DOHH2 (cell line): Measurements from ENCODE around the gene BTBD1.

ENCODE experiments used
- H3F3A ChIP-seq: fragments of 200-600 bp; sonication (generic), shearing (Covaris generic); 2 replicates; pipeline ENCODE4 v1.6.0; 2016; ENCODE audit warnings: antibody characterized with exemption, mild to moderate bottlenecking; ENCODE audit not compliant: control insufficient read depth, insufficient read depth
- H3K27ac ChIP-seq: fragments of 200-600 bp; sonication (generic); 2 replicates; pipeline ENCODE4 v1.5.1; 2014; ENCODE audit warnings: low read depth, mild to moderate bottlenecking, low read length, moderate library complexity
- H3K27me3 ChIP-seq: fragments of 200-600 bp; sonication (generic); 2 replicates; pipeline ENCODE4 v1.6.1; 2014; ENCODE audit warnings: mild to moderate bottlenecking, low read length, mixed read lengths; ENCODE audit not compliant: control insufficient read depth
- H3K36me3 ChIP-seq: fragments of 200-600 bp; sonication (generic); 2 replicates; pipeline ENCODE4 v1.6.1; 2014; ENCODE audit warnings: mild to moderate bottlenecking, low read length, moderate library complexity, mixed read lengths; ENCODE audit not compliant: control insufficient read depth
- H3K4me1 ChIP-seq: fragments of 200-600 bp; sonication (generic); 2 replicates; pipeline ENCODE4 v1.6.1; 2014; ENCODE audit warnings: mild to moderate bottlenecking, low read length, mixed read lengths; ENCODE audit not compliant: control insufficient read depth
- H3K4me2 ChIP-seq: fragments of 200-600 bp; sonication (generic); 2 replicates; pipeline ENCODE4 v1.6.0; 2014; ENCODE audit warnings: mild to moderate bottlenecking, low read length, moderate library complexity
- H3K4me3 ChIP-seq: fragments of 200-600 bp; sonication (generic); 2 replicates; pipeline ENCODE4 v1.5.1; 2014; ENCODE audit warnings: mild to moderate bottlenecking, low read length, mixed read lengths
- H3K79me2 ChIP-seq: fragments of 200-600 bp; sonication (generic); 2 replicates; pipeline ENCODE4 v1.6.1; 2014; ENCODE audit warnings: mild to moderate bottlenecking, low read length, mixed read lengths; ENCODE audit not compliant: control insufficient read depth
- H3K9me2 ChIP-seq: fragments of 200-600 bp; sonication (generic); replicated peaks from 2 replicates; pipeline ENCODE4 v1.6.1; 2014; ENCODE audit warnings: mild to moderate bottlenecking, low read length, mixed read lengths; ENCODE audit not compliant: control insufficient read depth
- H3K9me3 ChIP-seq: fragments of 200-600 bp; sonication (generic); 2 replicates; pipeline ENCODE4 v1.6.1; 2014; ENCODE audit warnings: antibody characterized with exemption, low read length, mixed read lengths; ENCODE audit not compliant: control insufficient read depth, insufficient read depth
- H4K20me1 ChIP-seq: fragments of 200-600 bp; sonication (generic); 2 replicates; pipeline ENCODE4 v1.6.0; 2014; ENCODE audit warnings: low read depth, mild to moderate bottlenecking, antibody characterized with exemption, low read length, moderate library complexity; ENCODE audit not compliant: control insufficient read depth, insufficient read depth
- EZH2phosphoT487 ChIP-seq: fragments of 200-600 bp; sonication (generic); IDR thresholded peaks from 2 replicates; pipeline ENCODE4 v1.6.1; 2017; ENCODE audit warnings: borderline replicate concordance, mild to moderate bottlenecking, antibody characterized with exemption, low read length, moderate library complexity, mixed read lengths
- TF ChIP-seq, protein P1 (sequence below): fragments of 200-600 bp; sonication (generic); IDR thresholded peaks from one replicate; pipeline ENCODE4 v1.5.1; 2014; ENCODE audit warnings: antibody characterized with exemption, mild to moderate bottlenecking, low read depth, low read length; ENCODE audit not compliant: poor library complexity, severe bottlenecking

Gene BTBD1

GRCh38 chr15:83046558-83047127 is 20.4 kb downstream of the BTBD1 start:
- Histone ChIP-seq H3K9me2 (no peaks in the 10 kb centered on the region), H3K4me2 (no peak overlapping the region), H3K9me3 (no peaks in the 10 kb centered on the region), H3K27ac (no peak overlapping the region), H3K36me3 (peaks cover 88% of the 10 kb centered on the region), H3K4me1 (no peaks in the 10 kb centered on the region), H3K79me2 (peaks cover 79% of the 10 kb centered on the region), H3K27me3 (no peaks in the 10 kb centered on the region), H4K20me1 (no peaks in the 10 kb centered on the region), H3F3A (no peaks in the 10 kb centered on the region), H3K4me3 (no peak overlapping the region)
- TF ChIP-seq, protein P1, sequence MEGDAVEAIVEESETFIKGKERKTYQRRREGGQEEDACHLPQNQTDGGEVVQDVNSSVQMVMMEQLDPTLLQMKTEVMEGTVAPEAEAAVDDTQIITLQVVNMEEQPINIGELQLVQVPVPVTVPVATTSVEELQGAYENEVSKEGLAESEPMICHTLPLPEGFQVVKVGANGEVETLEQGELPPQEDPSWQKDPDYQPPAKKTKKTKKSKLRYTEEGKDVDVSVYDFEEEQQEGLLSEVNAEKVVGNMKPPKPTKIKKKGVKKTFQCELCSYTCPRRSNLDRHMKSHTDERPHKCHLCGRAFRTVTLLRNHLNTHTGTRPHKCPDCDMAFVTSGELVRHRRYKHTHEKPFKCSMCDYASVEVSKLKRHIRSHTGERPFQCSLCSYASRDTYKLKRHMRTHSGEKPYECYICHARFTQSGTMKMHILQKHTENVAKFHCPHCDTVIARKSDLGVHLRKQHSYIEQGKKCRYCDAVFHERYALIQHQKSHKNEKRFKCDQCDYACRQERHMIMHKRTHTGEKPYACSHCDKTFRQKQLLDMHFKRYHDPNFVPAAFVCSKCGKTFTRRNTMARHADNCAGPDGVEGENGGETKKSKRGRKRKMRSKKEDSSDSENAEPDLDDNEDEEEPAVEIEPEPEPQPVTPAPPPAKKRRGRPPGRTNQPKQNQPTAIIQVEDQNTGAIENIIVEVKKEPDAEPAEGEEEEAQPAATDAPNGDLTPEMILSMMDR, result no peak
- no peak for TF ChIP-seq EZH2phosphoT487

DNA sequence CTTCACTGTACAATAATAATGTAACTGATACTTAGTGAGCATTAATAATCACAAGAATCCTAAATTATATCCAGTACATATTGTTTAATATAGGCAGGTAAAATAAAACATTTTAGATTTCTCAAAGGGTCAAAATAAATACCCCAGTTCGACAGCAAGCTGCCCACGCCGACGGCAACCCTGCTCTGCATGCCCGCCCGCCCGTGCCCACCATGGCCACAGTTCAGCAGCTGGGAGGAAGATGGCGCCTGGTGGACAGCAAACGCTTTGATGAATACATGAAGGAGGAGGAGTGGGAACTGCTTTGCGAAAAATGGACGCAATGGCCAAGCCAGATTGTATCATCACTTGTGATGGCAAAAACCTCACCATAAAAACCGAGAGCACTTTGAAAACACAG is 22.9 kb downstream of the BTBD1 start:
- Histone ChIP-seq H3K27me3 (no peaks in the 10 kb centered on the region), H3K9me2 (no peaks in the 10 kb centered on the region), H3K36me3 (peaks cover 93% of the 10 kb centered on the region)

GRCh38 chr15:83039206-83039605 is 27.8 kb downstream of the BTBD1 start:
- Histone ChIP-seq H3K36me3 (peaks cover 93% of the 10 kb centered on the region), H3F3A (0 out of 2 replicates have a peak, but pooled peaks cover 2% of the 10 kb centered on the region), H3K9me3 (no peaks in the 10 kb centered on the region), H3K4me3 (no peak overlapping the region), H3K27me3 (no peaks in the 10 kb centered on the region), H3K4me1 (no peaks in the 10 kb centered on the region), H4K20me1 (no peaks in the 10 kb centered on the region), H3K79me2 (peaks cover 97% of the 10 kb centered on the region), H3K4me2 (no peak overlapping the region), H3K27ac (no peak overlapping the region), H3K9me2 (no peaks in the 10 kb centered on the region)
- TF ChIP-seq, protein P1, result no peak
- TF ChIP-seq EZH2phosphoT487, result no peak

More for the DNA sequence above, 22.9 kb downstream of the BTBD1 start:
- Histone ChIP-seq H3K9me3 (no peaks in the 10 kb centered on the region), H3K79me2 (peaks cover 91% of the 10 kb centered on the region), H3F3A (no peaks in the 10 kb centered on the region), H4K20me1 (no peaks in the 10 kb centered on the region), H3K4me1 (no peaks in the 10 kb centered on the region), H3K27ac (no peak overlapping the region), H3K4me2 (no peak overlapping the region), H3K4me3 (no peak overlapping the region)
- TF ChIP-seq, protein P1, result no peak
